ENCODE results near the gene TARS2.

Gene TARS2

DNA sequence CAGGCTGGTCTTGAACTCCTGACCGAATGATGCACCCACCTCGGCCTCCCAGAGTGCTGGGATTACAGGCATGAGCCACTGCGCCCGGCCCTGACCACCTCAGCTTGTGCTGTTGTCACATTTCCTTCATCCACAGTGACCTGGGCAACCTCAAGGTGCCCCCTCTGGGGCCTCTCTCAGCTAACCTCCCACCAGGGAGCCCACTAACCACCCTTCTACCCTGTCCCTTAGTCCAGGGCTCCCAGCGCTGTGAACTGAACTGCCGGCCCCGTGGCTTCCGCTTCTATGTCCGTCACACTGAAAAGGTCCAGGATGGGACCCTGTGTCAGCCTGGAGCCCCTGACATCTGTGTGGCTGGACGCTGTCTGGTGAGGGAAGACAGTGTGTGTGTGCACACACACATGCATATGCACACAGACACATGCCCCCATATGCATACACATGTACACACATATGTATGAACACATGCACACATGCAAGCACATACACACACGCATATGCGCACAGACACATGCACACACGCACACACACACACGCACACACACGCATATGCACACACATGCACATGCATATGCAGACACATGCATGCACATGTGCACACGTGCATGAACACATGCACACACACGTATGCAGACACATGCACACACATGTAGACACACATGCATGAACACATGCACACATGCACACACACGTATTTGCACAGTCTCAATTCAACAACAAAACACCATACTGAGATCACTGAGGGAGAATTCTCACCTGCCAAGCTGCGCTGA lies 68.2 kb downstream of the TARS2 start:
- DNase-seq (ENCODE audit: low read depth in 1 of 2, low spot score in 1 of 2): no peak

- no peak for DNase-seq (ENCODE audit: low read depth in 1 of 2, low spot score in 1 of 2)
Measured at GRCh38 chr1:150555971-150556865, 69.0 kb downstream of the TARS2 start.

GRCh38 chr1:150557065-150557600 lies 69.9 kb downstream of the TARS2 start:
- DNase-seq (ENCODE audit: low read depth in 1 of 2, low spot score in 1 of 2): no peak

Measured in activated T-helper 1 cell treated with anti-CD3 and anti-CD28 coated beads, Interleukin-2, amount 50 U/mL, for 16 hours (primary cell).